HG03025 (cell line): ENCODE data around the gene OLIG2.

Experiments used
- ATAC-seq: cut with Tn5 transposase; IDR thresholded peaks from one replicate; pipeline ENCODE4 v1.9.1; 2021; ENCODE audit warnings: mild to moderate bottlenecking, moderate library complexity; ENCODE audit not compliant: unreplicated experiment, low FRiP score

Gene OLIG2

DNA sequence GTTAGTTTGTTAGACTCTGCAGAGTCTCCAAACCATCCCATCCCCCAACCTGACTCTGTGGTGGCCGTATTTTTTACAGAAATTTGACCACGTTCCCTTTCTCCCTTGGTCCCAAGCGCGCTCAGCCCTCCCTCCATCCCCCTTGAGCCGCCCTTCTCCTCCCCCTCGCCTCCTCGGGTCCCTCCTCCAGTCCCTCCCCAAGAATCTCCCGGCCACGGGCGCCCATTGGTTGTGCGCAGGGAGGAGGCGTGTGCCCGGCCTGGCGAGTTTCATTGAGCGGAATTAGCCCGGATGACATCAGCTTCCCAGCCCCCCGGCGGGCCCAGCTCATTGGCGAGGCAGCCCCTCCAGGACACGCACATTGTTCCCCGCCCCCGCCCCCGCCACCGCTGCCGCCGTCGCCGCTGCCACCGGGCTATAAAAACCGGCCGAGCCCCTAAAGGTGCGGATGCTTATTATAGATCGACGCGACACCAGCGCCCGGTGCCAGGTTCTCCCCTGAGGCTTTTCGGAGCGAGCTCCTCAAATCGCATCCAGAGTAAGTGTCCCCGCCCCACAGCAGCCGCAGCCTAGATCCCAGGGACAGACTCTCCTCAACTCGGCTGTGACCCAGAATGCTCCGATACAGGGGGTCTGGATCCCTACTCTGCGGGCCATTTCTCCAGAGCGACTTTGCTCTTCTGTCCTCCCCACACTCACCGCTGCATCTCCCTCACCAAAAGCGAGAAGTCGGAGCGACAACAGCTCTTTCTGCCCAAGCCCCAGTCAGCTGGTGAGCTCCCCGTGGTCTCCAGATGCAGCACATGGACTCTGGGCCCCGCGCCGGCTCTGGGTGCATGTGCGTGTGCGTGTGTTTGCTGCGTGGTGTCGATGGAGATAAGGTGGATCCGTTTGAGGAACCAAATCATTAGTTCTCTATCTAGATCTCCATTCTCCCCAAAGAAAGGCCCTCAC is at the start of gene OLIG2:
OLIG2 (plus strand) TSS at position 447 of the 954 bp plus-strand sequence. CDS start 928 bp downstream, outside the sequence.
- ATAC-seq, result no peak

DNA sequence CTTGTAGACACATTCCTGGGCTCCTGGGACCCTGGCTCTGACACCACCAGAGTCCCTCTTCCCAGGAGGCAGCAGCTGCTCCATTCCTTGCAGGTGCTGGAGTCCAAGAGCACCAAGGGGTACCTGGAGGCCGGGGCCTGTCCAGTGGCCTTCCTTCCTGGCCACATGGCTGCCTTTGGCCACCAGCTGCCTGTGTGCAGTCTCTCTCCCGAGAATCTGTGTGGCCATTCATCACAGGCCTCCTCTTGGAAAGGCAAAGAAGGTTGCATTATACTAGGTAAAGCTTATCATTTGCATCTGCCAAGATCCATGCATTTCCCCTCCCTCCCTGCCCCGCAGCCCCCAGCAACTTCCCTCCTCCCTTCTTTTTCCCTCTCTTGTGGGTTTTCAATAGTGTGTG is 48.9 kb upstream of the OLIG2 start:
- no peak for ATAC-seq

DNA sequence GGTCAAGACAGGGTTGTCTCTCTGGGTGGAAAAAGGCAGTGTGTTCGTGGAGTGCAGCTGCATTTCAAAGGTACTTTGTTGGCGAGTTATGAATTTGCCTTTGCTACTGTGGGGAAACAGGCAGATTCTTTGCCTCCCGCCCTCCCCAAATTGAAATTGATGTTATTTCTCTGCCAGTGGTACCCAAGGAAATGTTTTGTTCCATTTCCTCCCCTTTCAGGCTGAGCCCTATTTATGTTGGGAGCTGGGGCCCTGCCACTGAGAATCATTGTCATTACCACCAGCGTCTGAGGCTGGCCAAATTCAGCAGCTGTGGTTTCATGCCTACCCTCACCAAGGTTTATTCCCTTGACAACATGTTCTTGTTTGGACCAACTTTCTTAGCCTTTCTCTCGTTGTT is 48.5 kb upstream of the OLIG2 start:
- no peak for ATAC-seq

DNA sequence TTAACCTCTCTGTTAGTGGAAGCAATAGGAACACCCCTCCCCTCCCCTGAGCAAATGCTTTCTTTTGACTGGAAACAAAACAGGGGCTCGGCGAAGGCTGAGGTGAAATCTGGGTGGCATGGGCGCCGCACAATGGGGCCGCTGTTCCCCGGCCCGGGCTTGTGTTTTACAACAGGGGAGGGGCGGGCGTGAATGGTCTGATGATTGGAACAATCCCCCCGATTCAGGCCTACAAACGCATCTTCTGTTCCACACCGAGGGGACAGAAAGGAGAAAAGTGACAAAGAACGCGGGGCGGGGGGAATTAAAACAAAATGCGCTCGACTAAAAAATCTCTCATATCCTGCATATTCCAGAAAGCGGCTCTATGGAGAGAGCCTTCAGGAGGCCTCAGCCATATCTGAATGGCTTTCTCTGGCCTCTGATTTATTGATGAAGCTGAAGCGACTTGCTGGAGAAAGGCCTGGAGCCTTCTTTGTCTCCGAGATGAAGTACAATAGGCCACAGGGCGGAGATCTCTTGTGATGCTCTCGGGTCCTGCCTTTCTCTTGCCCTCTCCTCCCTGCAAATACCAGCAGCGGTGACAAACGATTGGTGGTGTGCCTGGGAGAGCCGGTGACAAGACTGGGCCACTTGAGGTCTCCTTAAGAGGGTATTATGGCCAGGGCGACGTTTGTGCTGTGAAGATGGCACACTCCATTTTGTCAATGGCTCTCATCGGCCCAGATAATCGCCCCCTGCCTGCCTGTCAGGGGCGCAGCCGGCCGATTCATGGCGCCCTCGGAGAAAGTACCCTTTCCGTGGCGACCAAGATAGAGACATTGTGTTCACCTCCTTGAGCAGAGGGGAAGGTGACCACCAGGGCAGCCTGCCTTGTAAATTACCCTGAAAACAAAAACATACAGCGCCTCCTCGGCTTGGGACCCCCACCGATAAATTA is 47.1 kb upstream of the OLIG2 start:
- ATAC-seq, result no peak

DNA sequence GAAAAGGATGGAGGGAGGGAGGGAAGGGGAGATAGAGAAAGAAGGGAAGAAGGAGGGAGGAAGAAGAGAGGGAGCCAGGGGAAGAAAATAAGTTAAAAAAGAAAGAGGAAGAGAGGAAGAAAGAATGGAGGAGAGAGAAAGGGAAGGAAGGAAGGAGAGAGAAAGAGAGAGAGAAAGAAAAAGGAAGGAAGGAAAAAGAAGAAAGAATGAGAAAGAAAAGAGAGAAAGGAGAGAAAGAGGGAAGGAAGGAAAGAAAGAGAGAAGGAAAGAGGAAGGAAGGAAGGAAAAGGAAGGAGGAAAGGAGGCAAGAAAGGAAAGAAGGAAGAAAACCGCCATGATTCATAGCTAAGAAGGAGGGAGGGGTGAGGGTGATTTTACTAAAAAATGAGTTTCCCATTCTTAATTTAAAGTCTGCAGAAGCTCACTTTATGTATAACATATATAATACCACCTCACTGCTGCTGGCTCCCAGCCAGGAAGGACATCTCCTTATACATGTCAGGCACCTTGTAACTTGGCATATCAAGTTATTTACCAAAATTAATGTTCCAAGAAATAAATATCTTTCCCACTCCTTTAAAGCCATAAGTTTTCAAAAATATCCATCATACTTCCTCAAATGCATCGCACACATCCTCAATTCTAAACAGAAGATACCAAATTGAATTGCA is 46.0 kb upstream of the OLIG2 start:
- no peak for ATAC-seq

DNA sequence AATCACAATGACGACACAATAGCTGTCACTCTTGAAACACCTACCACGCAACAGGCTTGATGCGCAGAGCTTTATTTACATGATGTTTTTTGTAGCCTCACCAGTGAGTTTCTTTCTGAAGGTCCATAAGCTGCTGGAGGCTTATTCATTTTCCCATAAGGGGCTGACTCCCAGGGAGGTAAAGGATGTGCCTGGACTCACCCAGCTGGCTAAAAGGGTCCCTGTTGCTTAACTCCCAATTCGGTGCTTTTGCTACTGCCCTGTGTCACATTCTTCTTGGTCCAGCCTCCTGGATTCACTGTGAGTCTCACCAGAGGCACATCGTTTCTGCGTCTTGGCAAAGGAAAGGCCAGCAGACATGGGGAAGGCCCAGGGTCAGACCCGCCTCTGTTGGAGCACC is 44.6 kb upstream of the OLIG2 start:
- no peak for ATAC-seq

DNA sequence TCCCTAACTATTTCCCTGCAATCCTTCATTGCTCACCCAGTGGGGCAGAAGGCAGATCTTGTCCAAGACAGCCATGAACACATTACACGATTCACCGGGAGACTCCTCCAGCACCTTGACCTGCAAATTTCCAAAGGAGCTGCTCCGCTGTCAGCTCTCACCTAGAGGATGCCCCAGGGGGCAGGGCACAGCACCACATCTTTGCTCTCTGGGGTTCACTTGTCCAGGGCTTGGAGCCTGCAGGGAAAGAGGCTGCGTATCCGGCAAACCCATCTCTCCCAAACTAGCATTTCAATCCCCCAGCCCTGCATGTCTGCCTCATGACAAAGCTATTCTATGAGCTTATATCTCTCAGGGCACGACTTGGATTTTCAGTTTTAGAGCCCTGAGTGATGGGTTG is 35.1 kb upstream of the OLIG2 start:
- no peak for ATAC-seq

DNA sequence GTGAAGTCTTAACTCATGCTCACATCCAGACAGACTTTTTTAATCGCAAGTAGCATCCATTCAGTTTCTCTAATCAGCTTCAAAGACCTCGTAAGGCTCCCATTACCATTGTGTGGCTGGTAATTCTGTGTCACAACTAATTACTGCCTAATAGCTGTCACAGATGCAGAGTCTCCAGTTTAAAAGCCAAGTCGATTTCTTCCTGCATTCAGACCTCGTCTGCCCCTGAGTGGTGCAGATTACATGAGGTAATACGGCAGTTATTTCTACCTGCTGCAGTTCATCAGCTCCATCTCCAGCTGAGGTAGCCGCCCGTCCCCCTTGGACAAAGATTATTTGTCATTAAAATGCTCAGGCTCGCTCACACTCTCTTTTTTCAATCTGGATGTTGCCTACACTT is 34.4 kb upstream of the OLIG2 start:
- no peak for ATAC-seq

DNA sequence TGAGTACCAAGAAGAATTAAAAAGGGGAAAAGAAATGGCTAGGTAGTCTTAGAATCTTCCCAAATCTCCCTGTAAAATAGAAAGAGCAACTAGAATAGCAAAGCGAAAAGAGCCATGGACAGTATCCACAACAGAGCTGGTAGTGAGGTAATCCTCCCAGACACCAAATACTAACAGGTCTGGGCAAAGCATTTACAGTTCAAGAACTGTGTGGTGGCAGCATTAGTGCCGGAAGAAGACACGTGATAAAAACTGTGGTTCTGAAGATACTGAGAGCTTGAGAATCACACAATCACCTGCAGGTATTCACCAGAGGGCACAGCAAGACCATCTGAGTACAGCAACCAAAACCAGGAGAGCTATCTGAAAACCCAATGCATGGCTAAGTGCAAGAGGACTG is 31.8 kb upstream of the OLIG2 start:
- ATAC-seq, result no peak

DNA sequence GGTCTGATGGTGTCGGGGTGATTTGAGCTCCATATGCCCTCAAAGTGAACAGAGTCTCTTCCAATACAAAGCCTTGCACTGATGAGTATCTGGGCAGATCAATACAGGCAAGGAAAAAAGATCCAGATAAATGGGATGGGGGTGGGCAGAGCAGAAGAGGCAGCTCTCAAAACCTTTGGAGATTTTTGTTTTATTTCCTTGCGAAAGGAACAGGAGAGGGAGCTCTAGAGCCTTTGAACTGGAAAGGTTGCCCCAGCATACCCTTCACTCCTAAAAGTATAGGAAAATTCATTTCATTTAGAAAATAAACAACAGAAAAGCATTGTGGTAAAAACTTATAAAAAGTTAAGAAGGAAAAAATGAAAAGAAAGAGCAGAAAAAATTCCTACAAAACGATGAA is 31.4 kb upstream of the OLIG2 start:
- no peak for ATAC-seq

DNA sequence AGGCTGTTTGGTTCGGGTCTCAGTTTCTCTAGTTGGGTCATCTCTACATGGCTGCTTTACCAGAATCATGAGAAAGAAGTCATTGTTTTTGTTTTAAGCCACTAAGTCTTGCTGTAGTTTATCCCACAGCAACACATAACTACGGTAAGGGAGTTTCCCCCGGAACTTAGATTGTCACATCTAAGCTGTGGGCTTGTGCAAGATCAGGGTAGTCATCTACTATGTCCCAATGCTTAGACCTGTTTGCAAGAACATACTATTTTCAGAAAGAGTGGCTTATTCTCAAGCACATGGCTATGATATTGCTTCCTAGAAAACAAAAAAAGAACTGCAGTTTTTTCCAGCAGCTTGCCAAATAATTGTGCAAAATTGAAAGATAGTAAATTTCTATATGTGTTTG is 18.0 kb upstream of the OLIG2 start:
- no peak for ATAC-seq

DNA sequence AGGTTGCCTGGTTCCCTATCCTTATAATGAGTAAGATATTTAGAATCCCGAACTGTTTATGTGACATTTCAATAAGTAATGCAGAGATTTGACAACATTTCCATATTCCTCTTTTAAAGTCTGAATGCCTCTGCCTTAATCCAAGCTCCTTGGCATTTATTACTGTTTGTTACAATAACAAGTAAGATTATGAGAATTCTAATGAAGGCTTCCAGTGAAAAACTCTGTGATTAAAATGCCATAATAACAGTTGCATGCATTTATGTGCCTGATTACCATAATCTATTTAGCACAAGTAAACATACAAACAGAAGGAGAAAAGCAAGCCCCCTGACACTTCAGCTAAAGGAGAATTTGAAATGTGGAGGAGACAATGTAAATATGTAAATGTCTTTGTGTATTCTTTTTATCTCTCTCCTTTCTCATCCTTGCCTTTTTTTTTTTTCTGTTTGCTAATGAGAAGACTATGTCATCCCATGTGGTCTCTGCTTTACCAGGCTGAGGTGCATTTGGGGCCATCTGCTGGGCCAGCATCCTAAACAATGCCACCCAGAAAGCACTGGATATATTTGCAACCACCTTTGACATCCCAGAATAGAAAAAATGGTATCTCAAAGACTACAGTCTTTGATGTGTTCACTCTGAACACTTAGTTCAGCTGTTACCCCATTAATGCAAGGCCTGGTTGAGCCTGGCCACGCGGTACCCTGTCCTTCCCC is 17.2 kb upstream of the OLIG2 start:
- ATAC-seq, result no peak

DNA sequence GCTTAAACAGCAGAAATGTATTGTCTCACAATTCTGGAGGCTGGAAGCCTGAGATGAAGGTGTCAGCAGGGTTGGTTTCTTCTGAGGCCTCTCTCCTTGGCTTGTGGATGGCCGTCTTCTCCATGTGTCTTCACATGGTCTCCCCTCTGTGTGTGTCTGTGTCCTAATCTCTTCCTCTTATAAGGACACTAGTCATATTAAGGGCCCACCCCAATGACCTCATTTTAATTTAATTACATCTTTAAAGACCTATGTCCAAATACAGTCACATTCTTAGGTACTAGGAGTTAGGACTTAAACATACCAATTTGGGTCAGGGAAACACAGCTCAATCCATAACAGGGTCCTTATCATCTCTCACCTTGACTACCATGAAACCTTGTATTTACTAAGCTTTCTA is 14.8 kb upstream of the OLIG2 start:
- ATAC-seq, result no peak

DNA sequence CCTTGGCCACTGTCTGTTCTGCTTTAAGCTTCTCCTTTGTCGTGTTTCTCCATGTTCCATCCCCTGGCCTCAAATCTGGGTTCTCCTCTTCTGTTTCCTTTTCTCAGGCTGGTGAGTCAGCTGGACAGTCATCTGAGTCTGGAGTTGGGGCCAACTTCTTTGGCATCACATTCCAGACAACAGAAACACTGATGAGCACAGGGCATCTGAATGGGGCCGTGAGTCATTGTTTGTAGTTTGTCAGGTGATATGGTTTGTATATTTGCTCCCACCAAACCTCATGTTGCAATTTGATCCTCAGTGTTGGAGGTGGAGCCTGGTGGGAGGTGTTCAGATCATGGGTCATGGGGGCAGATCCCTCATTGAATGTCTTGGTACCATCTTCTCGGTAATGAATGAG is 14.3 kb upstream of the OLIG2 start:
- ATAC-seq, result no peak

DNA sequence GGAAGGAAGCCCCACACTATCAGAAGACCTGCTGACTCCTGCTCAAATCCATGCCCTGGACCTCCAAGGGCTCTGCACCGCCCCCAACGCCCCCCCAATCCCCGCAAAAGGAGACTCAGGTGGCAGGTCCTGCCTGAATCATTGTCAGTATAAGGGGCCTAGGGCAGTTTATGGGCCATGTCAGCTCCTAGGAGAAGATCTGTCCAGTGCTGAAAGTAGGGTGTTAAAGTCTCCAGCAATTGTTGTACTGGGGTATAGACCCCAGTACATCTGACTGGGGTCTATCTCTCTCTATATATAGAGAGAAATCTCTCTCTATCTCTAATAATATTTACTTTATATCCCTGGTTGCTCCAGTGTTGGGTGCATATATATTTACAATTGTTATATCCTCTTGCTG is 12.1 kb upstream of the OLIG2 start:
- ATAC-seq, result no peak

DNA sequence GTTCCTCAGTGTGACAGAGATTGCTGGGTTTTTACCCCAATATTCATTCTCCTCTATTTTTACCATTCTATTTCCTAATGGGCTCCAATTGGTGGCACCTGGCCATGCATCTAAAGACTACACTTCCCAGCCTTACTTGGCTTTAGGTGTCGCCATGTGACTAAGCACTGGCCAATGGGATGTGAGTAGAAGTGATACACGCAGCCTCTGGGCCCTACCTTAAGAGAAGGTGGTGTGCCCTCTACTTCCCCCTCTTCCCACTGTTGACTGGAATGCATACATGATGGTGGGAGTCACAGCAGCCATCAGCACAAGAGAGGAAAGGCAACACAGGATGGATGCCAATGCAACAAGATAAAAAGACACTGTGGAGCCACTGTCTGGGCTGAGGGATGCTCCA is 11.4 kb upstream of the OLIG2 start:
- no peak for ATAC-seq

DNA sequence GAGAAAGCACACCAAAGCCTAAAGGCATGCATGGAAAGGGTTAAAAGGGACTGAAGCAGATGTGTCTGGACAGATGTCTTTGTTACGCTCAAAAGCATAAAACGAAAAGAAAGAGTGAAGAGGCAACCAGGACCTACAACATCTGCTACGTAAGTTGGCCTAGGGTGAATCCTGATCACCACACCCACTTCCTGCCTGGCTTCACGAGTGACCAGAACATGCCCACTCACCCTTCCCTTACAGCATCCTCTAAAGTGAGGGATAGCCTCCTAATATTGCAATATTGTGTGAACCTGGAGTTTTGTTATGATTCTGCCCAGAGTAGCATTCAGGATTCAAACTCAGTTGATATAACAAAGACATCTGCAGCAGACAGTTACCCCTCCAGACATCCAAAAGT is 10.6 kb upstream of the OLIG2 start:
- no peak for ATAC-seq

DNA sequence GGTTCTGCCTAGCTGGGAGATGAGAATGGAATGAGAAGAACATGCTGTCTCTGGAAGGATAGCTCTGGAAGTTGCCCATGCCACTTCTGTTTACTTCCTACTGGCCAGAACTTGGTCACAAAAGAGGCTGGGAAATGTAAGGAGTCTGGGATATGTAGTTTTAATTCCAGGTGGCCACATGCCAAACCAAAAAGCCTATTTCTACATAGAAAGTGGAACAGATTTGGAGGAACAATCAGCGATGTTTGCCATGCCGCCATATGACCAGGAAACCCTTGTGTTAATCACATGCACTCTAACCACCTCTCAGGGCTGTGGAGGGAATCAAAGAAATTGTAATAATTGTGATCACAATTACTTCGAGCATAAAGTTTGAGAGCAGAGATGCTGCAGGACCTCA is 10.0 kb upstream of the OLIG2 start:
- ATAC-seq, result no peak

DNA sequence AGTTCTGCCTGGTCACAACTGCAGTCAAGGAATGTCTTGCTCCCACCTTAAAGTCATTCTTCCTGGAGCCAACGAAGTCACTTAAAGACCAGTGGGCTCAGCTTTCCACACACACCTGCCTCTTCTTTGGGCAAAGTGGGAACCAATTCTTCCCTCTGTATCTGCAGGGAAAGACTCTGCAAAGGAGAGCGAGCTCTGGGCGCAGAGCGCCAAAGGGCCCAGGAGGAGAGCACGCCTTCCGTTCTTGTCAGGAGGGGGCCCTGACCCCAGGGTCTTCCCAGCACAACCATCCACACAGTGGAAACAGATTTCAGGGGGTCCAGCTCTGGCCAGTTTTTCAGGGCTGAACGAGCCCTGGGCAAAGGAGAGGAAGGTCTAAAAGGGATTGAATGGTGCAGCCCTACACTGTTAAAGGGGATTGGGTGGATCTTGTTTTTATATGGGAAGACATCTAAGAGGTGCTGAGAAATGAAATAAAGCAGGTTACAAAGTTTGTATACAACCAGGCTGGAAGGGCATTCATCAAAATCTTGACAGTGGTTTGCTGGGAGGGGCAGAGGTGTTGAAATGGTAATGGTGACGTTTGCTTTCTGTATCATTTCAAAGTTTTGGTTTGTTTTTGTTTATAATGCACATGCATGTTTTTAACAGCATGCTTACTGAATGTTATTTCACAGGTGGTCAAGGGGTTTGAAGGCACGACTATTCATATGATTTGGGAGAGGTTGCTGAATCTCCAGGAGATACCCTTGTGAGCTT is 6.8 kb upstream of the OLIG2 start:
- no peak for ATAC-seq

DNA sequence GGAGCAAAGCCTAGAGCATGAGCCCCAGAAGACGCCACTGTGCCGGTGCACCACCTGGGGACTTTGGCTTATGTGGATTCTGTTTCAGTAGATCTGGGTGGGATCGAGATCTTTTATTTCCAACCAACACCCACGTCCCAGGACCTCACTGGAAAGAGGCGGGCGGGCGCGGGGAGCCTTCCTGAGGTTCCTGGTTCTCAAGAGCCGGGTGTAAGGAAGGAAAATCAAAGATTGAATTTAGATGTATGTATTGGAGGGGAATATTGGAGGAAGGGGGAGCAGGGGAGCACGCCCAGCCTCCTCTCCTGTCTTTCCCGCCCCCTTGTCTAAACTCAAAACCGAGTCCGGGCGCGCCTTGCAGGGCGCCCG is 6.2 kb upstream of the OLIG2 start:
- no peak for ATAC-seq
